K562 (cell line): ENCODE measurements around the gene CUL5. TPM values are rescaled to one million over a fixed set of nuclear protein-coding genes. Genes with fewer than 3 reads are reported as not detected.

ENCODE experiments used
- ATAC-seq: fragments of 200-7000 bp; cut with Tn5 transposase; 3 replicates; pipeline ENCODE4 v1.9.1; 2020; ENCODE audit warnings: moderate library complexity
- BruUV-seq: library from RNA; stranded (reverse); fragments of 400-500 nt; replicated peaks from 2 replicates; lab custom pipeline; 2021; lab: Mats Ljungman, UMichigan
- CTCF ChIA-PET: fragments of 300-600 bp; formaldehyde crosslinking; extraction: SDS; loops from one replicate; lab custom pipeline; 2021; ENCODE audit warnings: low intra/inter-chr PET ratio; lab: Yijun Ruan, JAX
- POLR2A ChIA-PET: fragments of 300-600, 350-650 bp; sonication (Branson Sonifier 250); formaldehyde crosslinking; extraction: SDS; loops from one replicate; lab custom pipeline; 2021; ENCODE audit warnings: antibody characterized with exemption, inconsistent platforms; lab: Yijun Ruan, JAX
- DNase-seq, 4 experiments: peaks; one replicate each; pipeline versions ENCODE4 v3.0.0 to v3.0.0-alpha.2; 2011 to 2018; ENCODE audit warnings: low spot score in 3 of 4, mixed read lengths in 3 of 4; ENCODE audit errors: extremely low read depth in 1 of 4
- FAIRE-seq: peaks from 2 replicates; lab custom pipeline; 2011; peaks lifted over from hg19 to GRCh38; lab: Jason Lieb, UNC
- H2AFZ ChIP-seq: 2 replicates; pipeline ENCODE4 v1.6.0; 2011; ENCODE audit warnings: low read depth, low read length, control low read depth, inconsistent platforms
- H3K27ac ChIP-seq: fragments of 200-600 bp; 3 replicates; pipeline ENCODE4 v1.8.0; 2011; ENCODE audit warnings: low read depth, mild to moderate bottlenecking, control low read depth, inconsistent platforms, low read length, moderate library complexity, mixed read lengths; ENCODE audit errors: extremely low read depth
- H3K27me3 ChIP-seq, 2 experiments: fragments of 300-600 bp in 1 of 2; 2 replicates in 1 of 2; 3 replicates in 1 of 2; pipeline versions ENCODE4 v1.6.0 to v1.8.0; 2011; ENCODE audit warnings: inconsistent platforms in 2 of 2, low read length in 2 of 2, mild to moderate bottlenecking in 1 of 2, mixed read lengths in 1 of 2, moderate library complexity in 1 of 2; ENCODE audit not compliant: control insufficient read depth in 2 of 2, insufficient read depth in 2 of 2
- H3K36me3 ChIP-seq: fragments of 300-600 bp; 3 replicates; pipeline ENCODE4 v1.8.0; 2011; ENCODE audit warnings: mild to moderate bottlenecking, low read length, inconsistent platforms; ENCODE audit not compliant: control insufficient read depth, insufficient read depth
- H3K4me1 ChIP-seq, 2 experiments: fragments of 200-600 bp in 1 of 2; replicated peaks in 1 of 2; 2 replicates in 1 of 2; 3 replicates in 1 of 2; pipeline versions ENCODE4 v1.5.1 to v1.8.0; 2011; ENCODE audit warnings: inconsistent platforms in 2 of 2, low read length in 2 of 2, mild to moderate bottlenecking in 1 of 2, mixed read lengths in 1 of 2, moderate library complexity in 1 of 2; ENCODE audit not compliant: control insufficient read depth in 2 of 2, insufficient read depth in 2 of 2
- H3K4me2 ChIP-seq: 2 replicates; pipeline ENCODE4 v1.6.1; 2011; ENCODE audit warnings: low read length, control low read depth, inconsistent platforms, mixed read lengths; ENCODE audit not compliant: insufficient read depth
- H3K4me3 ChIP-seq: fragments of 200-600 bp; sonication (generic), shearing (Covaris generic); 2 replicates; pipeline ENCODE4 v1.5.1; 2016; ENCODE audit warnings: control low read depth, inconsistent platforms
- H3K79me2 ChIP-seq: fragments of 200-600 bp; 3 replicates; pipeline ENCODE4 v1.8.0; 2011; ENCODE audit warnings: low read length, inconsistent platforms; ENCODE audit not compliant: control insufficient read depth, insufficient read depth
- H3K9ac ChIP-seq, 2 experiments: 2 replicates each; pipeline versions ENCODE4 v1.6.0 to v1.6.1; 2011; ENCODE audit warnings: low read depth in 2 of 2, low read length in 2 of 2, control low read depth in 1 of 2, inconsistent platforms in 1 of 2, mild to moderate bottlenecking in 1 of 2, mixed read lengths in 1 of 2; ENCODE audit not compliant: insufficient read depth in 1 of 2
- H3K9me1 ChIP-seq: one replicate; pipeline ENCODE4 v1.6.0; 2011; ENCODE audit warnings: inconsistent platforms, mild to moderate bottlenecking, low read length, moderate library complexity; ENCODE audit not compliant: control insufficient read depth, insufficient read depth
- H3K9me3 ChIP-seq: replicated peaks from 2 replicates; pipeline ENCODE4 v1.5.1; 2011; ENCODE audit warnings: low read depth, low read length, inconsistent platforms; ENCODE audit not compliant: control insufficient read depth, insufficient read depth
- H4K20me1 ChIP-seq: replicated peaks from 2 replicates; pipeline ENCODE4 v1.6.1; 2011; ENCODE audit warnings: low read length, inconsistent platforms, mixed read lengths; ENCODE audit not compliant: control insufficient read depth, insufficient read depth
- CHD1 ChIP-seq: fragments of 200-600 bp; sonication (generic); IDR thresholded peaks from one replicate; pipeline ENCODE4 v1.6.1; 2012; ENCODE audit warnings: mild to moderate bottlenecking, moderate library complexity, low read length, inconsistent platforms
- DMBX1 ChIP-seq: fragments of 250-450 bp; sonication (Bioruptor Pico); IDR thresholded peaks from 2 replicates; pipeline ENCODE4 v1.8.0; 2022; ENCODE audit warnings: inconsistent platforms, mild to moderate bottlenecking, moderate library complexity, borderline replicate concordance
- ESRRB ChIP-seq: fragments of 250-450 bp; sonication (Bioruptor Pico); IDR thresholded peaks from 2 replicates; pipeline ENCODE4 v1.5.0; 2020; ENCODE audit warnings: mild to moderate bottlenecking, moderate library complexity, borderline replicate concordance
- HDGF ChIP-seq: fragments of 450-650 bp; IDR thresholded peaks from 2 replicates; pipeline ENCODE4 v1.6.1; 2016
- REST ChIP-seq, 2 experiments: fragments of 450-650 bp; formaldehyde crosslinking in 1 of 2; IDR thresholded peaks; 2 replicates each; pipeline versions ENCODE4 v1.4.0 to v1.6.1; 2014 to 2020; ENCODE audit warnings: mild to moderate bottlenecking in 2 of 2, borderline replicate concordance in 1 of 2, low read depth in 1 of 2
- TEAD2 ChIP-seq: fragments of 450-650 bp; IDR thresholded peaks from 2 replicates; pipeline ENCODE4 v1.6.1; 2016; ENCODE audit warnings: missing genetic modification characterization, control low read depth, missing compliant biosample characterization
- ZFP36 ChIP-seq: fragments of 150-350 bp; IDR thresholded peaks from 2 replicates; pipeline ENCODE4 v1.6.1; 2018; ENCODE audit warnings: low read length, low read depth; ENCODE audit not compliant: partially characterized antibody
- ZNF384 ChIP-seq: IDR thresholded peaks from 2 replicates; pipeline ENCODE4 v1.6.1; 2012; ENCODE audit warnings: low read depth, low read length, improper control_type of control experiment
- ZNF778 ChIP-seq: fragments of 450-650 bp; formaldehyde crosslinking; IDR thresholded peaks from 2 replicates; pipeline ENCODE4 v1.4.0; 2020; ENCODE audit warnings: mild to moderate bottlenecking, moderate library complexity
- ZNF79 ChIP-seq: fragments of 250-450 bp; sonication (Bioruptor Pico); IDR thresholded peaks from 2 replicates; pipeline ENCODE4 v1.4.0; 2020; ENCODE audit warnings: low read depth, mild to moderate bottlenecking, moderate library complexity
- WGBS: fragments of 100-300 bp; shearing (Covaris generic); methylation state at CpG from one replicate; pipeline ENCODE4 v1.1.6; 2016; ENCODE audit warnings: low coverage, mixed read lengths; ENCODE audit not compliant: insufficient coverage; ENCODE audit errors: missing lambda C conversion rate; 5-methylcytosine and 5-hydroxymethylcytosine counted together
- in situ Hi-C: fragments of 300-500 bp; cut with MboI; formaldehyde crosslinking; loops from 4 replicates; pipeline ENCODE4 v1.15.0; 2018; ENCODE audit warnings: inconsistent platforms, mixed read lengths
- intact Hi-C: fragments of 100-400 bp; cut with micrococcal nuclease; formaldehyde crosslinking; loops from 2 replicates; pipeline ENCODE4 v1.14.2; 2022
- polyA plus RNA-seq, 8 experiments: library from polyadenylated mRNA; depleted of rRNA in 4 of 8; stranded (reverse) in 5 of 8; unstranded in 3 of 8; fragments of >200 nt; fragmentation: Nextera tagmentation in 2 of 8; fragmentation: Illumina TruSeq in 1 of 8; extraction: Ambion mirVana in 2 of 8; extraction: Trizol in 1 of 8; gene quantifications; 2 replicates each; pipeline versions ENCODE4 v1.2.1 to v1.2.3, GENCODE V29; 2011 to 2014; ENCODE audit warnings: inconsistent platforms in 1 of 8, missing spikeins in 1 of 8
- total RNA-seq, 7 experiments: library from RNA; depleted of rRNA in 6 of 7; stranded (reverse); fragments of >200 nt in 6 of 7; fragmentation: Illumina TruSeq in 2 of 7; extraction: Trizol in 2 of 7; gene quantifications; 2 replicates each; pipeline versions ENCODE4 v1.2.1 to v1.2.3, GENCODE V29; 2011 to 2021; ENCODE audit warnings: low replicate concordance in 1 of 7
- TF ChIP-seq, protein P1 (sequence below), 2 experiments: IDR thresholded peaks; 2 replicates each; pipeline ENCODE4 v1.6.1; 2011; ENCODE audit warnings: borderline replicate concordance in 1 of 2, control low read depth in 1 of 2, low read depth in 1 of 2, low read length in 1 of 2, mild to moderate bottlenecking in 1 of 2, mixed read lengths in 1 of 2, moderate library complexity in 1 of 2; ENCODE audit not compliant: insufficient read depth in 1 of 2, insufficient read length in 1 of 2, poor library complexity in 1 of 2, severe bottlenecking in 1 of 2; ENCODE audit errors: extremely low read depth in 1 of 2
- TF ChIP-seq, protein P2 (sequence below): fragments of 450-650 bp; conservative IDR thresholded peaks from 2 replicates; pipeline ENCODE4 v1.6.1; 2016; ENCODE audit warnings: missing genetic modification characterization, low read depth, mild to moderate bottlenecking, missing compliant biosample characterization, moderate library complexity

Gene CUL5
- total and polyA plus RNA-seq, 9 of the 15 experiments (the other 6 are each of a cell fraction or from before 2014, with no cell fraction given): 14.3 to 45.9 (median 23.0) TPM

- Histone ChIP-seq H2AFZ (no peak overlapping the region), H3K27me3 (no peaks in the 10 kb centered on the region), H4K20me1 (no peaks in the 10 kb centered on the region), H3K27ac (no peak overlapping the region), H3K9ac (no peak overlapping the region), H3K4me1 (peaks cover 0 to 4% of the 10 kb centered on the region in 2 experiments; a peak in 2 of 5 replicates), H3K36me3 (peaks cover 97% of the 10 kb centered on the region), H3K9me1 (no peaks in the 10 kb centered on the region), H3K79me2 (no peaks in the 10 kb centered on the region), H3K9me3 (no peaks in the 10 kb centered on the region), H3K4me3 (no peak overlapping the region), H3K4me2 (no peak overlapping the region)
- in situ Hi-C loops: no loop called here
- POLR2A ChIA-PET: interaction anchor here (0.7 kb wide), 1 partner anchor 24 kb away, joined by 3 read pairs; no protein-coding TSS in a partner anchor
- no peak for FAIRE-seq
- BruUV-seq: no TSS peak
- CTCF ChIA-PET: no interaction called here
- no peak for DNase-seq
- no peak for ATAC-seq
- intact Hi-C loops: no loop called here
- 92% methylated on average over 1 of the region's 1 CpG for WGBS
- TF ChIP-seq HDGF: no peak
- TF ChIP-seq ZNF79 (CRISPR knock-in tag): no peak
- no peak for TF ChIP-seq ZNF384
- TF ChIP-seq REST (IDR thresholded peaks at IDR 0.05; ENCODE audit: borderline replicate concordance): no peak
- no peak for TF ChIP-seq REST (CRISPR knock-in tag; IDR thresholded peaks at IDR 0.05; ENCODE audit: low read depth)
- TF ChIP-seq ZNF778 (CRISPR knock-in tag): no peak
- TF ChIP-seq, protein P1, sequence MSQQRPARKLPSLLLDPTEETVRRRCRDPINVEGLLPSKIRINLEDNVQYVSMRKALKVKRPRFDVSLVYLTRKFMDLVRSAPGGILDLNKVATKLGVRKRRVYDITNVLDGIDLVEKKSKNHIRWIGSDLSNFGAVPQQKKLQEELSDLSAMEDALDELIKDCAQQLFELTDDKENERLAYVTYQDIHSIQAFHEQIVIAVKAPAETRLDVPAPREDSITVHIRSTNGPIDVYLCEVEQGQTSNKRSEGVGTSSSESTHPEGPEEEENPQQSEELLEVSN (IDR thresholded peaks at IDR 0.05; ENCODE audit: borderline replicate concordance in 1 of 2, extremely low read depth in 1 of 2, insufficient read depth in 1 of 2, insufficient read length in 1 of 2, low read depth in 1 of 2, low read length in 1 of 2, poor library complexity in 1 of 2, severe bottlenecking in 1 of 2): no peak
- TF ChIP-seq, protein P2, sequence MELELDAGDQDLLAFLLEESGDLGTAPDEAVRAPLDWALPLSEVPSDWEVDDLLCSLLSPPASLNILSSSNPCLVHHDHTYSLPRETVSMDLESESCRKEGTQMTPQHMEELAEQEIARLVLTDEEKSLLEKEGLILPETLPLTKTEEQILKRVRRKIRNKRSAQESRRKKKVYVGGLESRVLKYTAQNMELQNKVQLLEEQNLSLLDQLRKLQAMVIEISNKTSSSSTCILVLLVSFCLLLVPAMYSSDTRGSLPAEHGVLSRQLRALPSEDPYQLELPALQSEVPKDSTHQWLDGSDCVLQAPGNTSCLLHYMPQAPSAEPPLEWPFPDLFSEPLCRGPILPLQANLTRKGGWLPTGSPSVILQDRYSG (tag): no peak
- TF ChIP-seq DMBX1: no peak
- TF ChIP-seq ESRRB (CRISPR knock-in tag): no peak
- no peak for TF ChIP-seq ZFP36
- TF ChIP-seq CHD1: no peak
- no peak for TF ChIP-seq TEAD2 (tag)
Observed at GRCh38 chr11:108147150-108147549, 138.5 kb downstream of the CUL5 start.
